ENCODE results near the gene CEP104. TPM values are rescaled to one million over a fixed set of nuclear protein-coding genes. Genes with fewer than 3 reads are reported as not detected.

Gene CEP104
- total and polyA plus RNA-seq, 10 of the 15 experiments (the other 5 are each of a cell fraction or from before 2014, with no cell fraction given): 7.2 to 34.8 (median 19.3) TPM

DNA sequence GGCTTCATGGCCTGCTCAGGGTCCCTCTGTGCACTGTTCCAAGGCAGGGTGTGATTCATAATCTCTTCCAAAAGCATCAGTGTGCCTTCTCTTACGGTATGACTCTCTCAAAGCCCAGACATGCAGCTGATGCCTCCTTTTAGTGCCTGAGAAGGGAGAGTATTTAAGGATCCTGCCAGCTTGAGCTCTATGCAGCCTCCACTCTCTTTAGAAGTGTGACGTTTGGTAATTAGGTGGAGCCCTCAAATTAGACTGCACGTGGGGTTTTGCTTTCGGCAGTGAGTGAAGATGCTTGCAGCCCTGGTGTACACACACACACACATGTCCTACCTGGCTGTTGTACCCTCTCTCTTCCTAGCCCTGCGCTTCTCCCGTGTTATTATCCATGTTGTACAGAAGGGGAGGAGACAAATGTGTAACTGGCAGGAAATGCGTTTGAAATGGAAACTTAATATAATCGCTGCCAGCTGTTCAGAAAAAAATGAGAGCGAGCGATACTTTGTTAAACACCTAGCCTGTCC is 45.6 kb upstream of the CEP104 start:
- no peak overlapping the region for H3K27ac ChIP-seq (ENCODE audit: control insufficient read depth, insufficient read depth)
- no peak for ATAC-seq

More for the DNA sequence above, 45.6 kb upstream of the CEP104 start:
- FAIRE-seq (no peak), DNase-seq (ENCODE audit: low read depth, low spot score) (no peak)
- WGBS (ENCODE audit: insufficient coverage, insufficient replicate concordance, low lambda C conversion rate, missing lambda C conversion rate): 82% methylated on average over 10 of the region's 10 CpGs
- ChIA-PET POLR2A (no interaction called here), RAD21 (ENCODE audit: unreplicated experiment) (no interaction called here), CTCF (no interaction called here), SMC1A (ENCODE audit: uncharacterized antibody, unreplicated experiment) (interaction anchor here (1.2 kb wide), 1 partner anchor 44 kb away, joined by 3 read pairs; no protein-coding TSS in a partner anchor)
- Histone ChIP-seq H3K36me3 (ENCODE audit: control insufficient read depth in 2 of 2, insufficient read depth in 2 of 2, low read length in 1 of 2) (no peaks in the 10 kb centered on the region), H2AFZ (ENCODE audit: control insufficient read depth, low read depth, low read length) (no peak overlapping the region), H3K79me2 (ENCODE audit: control insufficient read depth, insufficient read depth, low read length) (peaks cover 21% of the 10 kb centered on the region), H3K9ac (ENCODE audit: control insufficient read depth, insufficient read depth, low read length) (no peak overlapping the region), H3K27me3 (replicated peaks in 1 of 2; ENCODE audit: control insufficient read depth in 2 of 2, insufficient read depth in 2 of 2, low read length in 1 of 2) (no peaks in the 10 kb centered on the region), H3K4me1 (ENCODE audit: control insufficient read depth, insufficient read depth, low read length) (no peaks in the 10 kb centered on the region), H3K9me3 (replicated peaks; ENCODE audit: control insufficient read depth, insufficient read depth, low read length) (no peaks in the 10 kb centered on the region; the same call in 2 of the 3 replicates), H4K20me1 (ENCODE audit: control insufficient read depth, insufficient read depth) (no peaks in the 10 kb centered on the region), H3K4me2 (ENCODE audit: control insufficient read depth, insufficient read depth) (no peak overlapping the region), H3K4me3 (no peak overlapping the region)
- intact Hi-C loops (cut with micrococcal nuclease; ENCODE audit: unreplicated experiment) (loop anchor here (5.0 kb wide), 1 partner anchor 105 kb away; the partner anchor contains the start of gene LRRC47), in situ Hi-C loops (cut with MboI) (no loop called here)
- TF ChIP-seq, protein P1, sequence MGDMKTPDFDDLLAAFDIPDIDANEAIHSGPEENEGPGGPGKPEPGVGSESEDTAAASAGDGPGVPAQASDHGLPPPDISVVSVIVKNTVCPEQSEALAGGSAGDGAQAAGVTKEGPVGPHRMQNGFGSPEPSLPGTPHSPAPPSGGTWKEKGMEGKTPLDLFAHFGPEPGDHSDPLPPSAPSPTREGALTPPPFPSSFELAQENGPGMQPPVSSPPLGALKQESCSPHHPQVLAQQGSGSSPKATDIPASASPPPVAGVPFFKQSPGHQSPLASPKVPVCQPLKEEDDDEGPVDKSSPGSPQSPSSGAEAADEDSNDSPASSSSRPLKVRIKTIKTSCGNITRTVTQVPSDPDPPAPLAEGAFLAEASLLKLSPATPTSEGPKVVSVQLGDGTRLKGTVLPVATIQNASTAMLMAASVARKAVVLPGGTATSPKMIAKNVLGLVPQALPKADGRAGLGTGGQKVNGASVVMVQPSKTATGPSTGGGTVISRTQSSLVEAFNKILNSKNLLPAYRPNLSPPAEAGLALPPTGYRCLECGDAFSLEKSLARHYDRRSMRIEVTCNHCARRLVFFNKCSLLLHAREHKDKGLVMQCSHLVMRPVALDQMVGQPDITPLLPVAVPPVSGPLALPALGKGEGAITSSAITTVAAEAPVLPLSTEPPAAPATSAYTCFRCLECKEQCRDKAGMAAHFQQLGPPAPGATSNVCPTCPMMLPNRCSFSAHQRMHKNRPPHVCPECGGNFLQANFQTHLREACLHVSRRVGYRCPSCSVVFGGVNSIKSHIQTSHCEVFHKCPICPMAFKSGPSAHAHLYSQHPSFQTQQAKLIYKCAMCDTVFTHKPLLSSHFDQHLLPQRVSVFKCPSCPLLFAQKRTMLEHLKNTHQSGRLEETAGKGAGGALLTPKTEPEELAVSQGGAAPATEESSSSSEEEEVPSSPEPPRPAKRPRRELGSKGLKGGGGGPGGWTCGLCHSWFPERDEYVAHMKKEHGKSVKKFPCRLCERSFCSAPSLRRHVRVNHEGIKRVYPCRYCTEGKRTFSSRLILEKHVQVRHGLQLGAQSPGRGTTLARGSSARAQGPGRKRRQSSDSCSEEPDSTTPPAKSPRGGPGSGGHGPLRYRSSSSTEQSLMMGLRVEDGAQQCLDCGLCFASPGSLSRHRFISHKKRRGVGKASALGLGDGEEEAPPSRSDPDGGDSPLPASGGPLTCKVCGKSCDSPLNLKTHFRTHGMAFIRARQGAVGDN (IDR thresholded peaks at IDR 0.05): no peak
- TF ChIP-seq SP1 (IDR thresholded peaks at IDR 0.05; ENCODE audit: low read depth, low read length) (no peak), SUPT20H (IDR thresholded peaks at IDR 0.05; ENCODE audit: borderline replicate concordance, control insufficient read depth, low read depth, low read length) (no peak), STAT1 (conservative IDR thresholded peaks at IDR 0.05) (no peak), RBBP5 (conservative IDR thresholded peaks at IDR 0.05) (no peak), BHLHE40 (IDR thresholded peaks at IDR 0.05; ENCODE audit: borderline replicate concordance in 1 of 2, low read depth in 2 of 2, low read length in 1 of 2) (no peak), MTA3 (IDR thresholded peaks at IDR 0.05; ENCODE audit: borderline replicate concordance, low read length) (no peak), RAD21 (IDR thresholded peaks at IDR 0.05; ENCODE audit: insufficient read depth, low read depth, low read length) (no peak), NR2C1 (IDR thresholded peaks at IDR 0.05) (no peak), BACH1 (IDR thresholded peaks at IDR 0.05; ENCODE audit: borderline replicate concordance) (no peak), DPF2 (IDR thresholded peaks at IDR 0.05) (no peak)
- BruUV-seq (replicated peaks): no TSS peak
